Upper lobe of right lung (tissue), 1 donor: ENCODE data around the gene IFT25. TPM values are rescaled to one million over a fixed set of nuclear protein-coding genes. Genes with fewer than 3 reads are reported as not detected.
A peak's percentile ranks its signal among the peaks of the same experiment; 100 is the strongest.
"Not testable (repeated sequence)": the region's sequence is repeated elsewhere in the genome, so short reads cannot be mapped to it uniquely, and the experiment has no call there.

Source experiments
- ATAC-seq: fragments of 200-7000 bp; cut with Tn5 transposase; one replicate; pipeline ENCODE4 v1.9.1; 2020; ENCODE audit warnings: mild to moderate bottlenecking, moderate library complexity
- DNase-seq: peaks from one replicate; pipeline ENCODE4 v3.0.0-alpha.2; 2020
- H3K27ac ChIP-seq: fragments of 200-600 bp; one replicate; pipeline ENCODE4 v1.8.0; 2022
- H3K27me3 ChIP-seq: fragments of 200-600 bp; one replicate; pipeline ENCODE4 v1.8.0; 2022; ENCODE audit warnings: mild to moderate bottlenecking
- H3K36me3 ChIP-seq: fragments of 200-600 bp; one replicate; pipeline ENCODE4 v1.8.0; 2022
- H3K4me1 ChIP-seq: fragments of 200-600 bp; one replicate; pipeline ENCODE4 v1.8.0; 2022
- H3K4me3 ChIP-seq: fragments of 200-600 bp; one replicate; pipeline ENCODE4 v1.8.0; 2022; ENCODE audit warnings: mild to moderate bottlenecking
- H3K9me3 ChIP-seq: fragments of 200-600 bp; one replicate; pipeline ENCODE4 v1.8.0; 2022
- CTCF ChIP-seq: fragments of 200-600 bp; IDR thresholded peaks from one replicate; pipeline ENCODE4 v1.8.0; 2022; ENCODE audit warnings: antibody characterized with exemption
- intact Hi-C: fragments of 100-400 bp; cut with DNase I; formaldehyde crosslinking; loops from one replicate; pipeline ENCODE4 v1.11.0; 2022
- total RNA-seq: library from RNA; stranded (reverse); fragmentation: NEBNext Ultra II Directional; extraction: Animal tissue kit (Norgen Biotek cat#: 25700); gene quantifications from one replicate; pipeline ENCODE4 v1.2.1, GENCODE V29; 2021
- donor health status: DM: no; HTN: yes; CAD: no; lungs with severe emphysema.

IFT25 gene
- total RNA-seq, 1 donor from 2014 or later = 16.8 TPM

GRCh38 chr1:53889304-53890298, 55.9 kb downstream of the IFT25 start, which contains the start of gene YIPF1:
Gene YIPF1 (minus strand): TSS chr1:53889797. CDS start chr1:53888937, 860 bp downstream.
- ATAC-seq (peak; percentile 98), DNase-seq (peak; percentile 94)
- intact Hi-C loops = no loop called here
- H3K9me3 ChIP-seq = no peaks in the 10 kb centered on the region
- no peak for TF ChIP-seq CTCF
- peaks cover 24% of the 10 kb centered on the region for H3K36me3 ChIP-seq
- H3K27ac ChIP-seq = peak within 1 kb of the TSS; percentile 86
- peak within 1 kb of the TSS; percentile 99 for H3K4me3 ChIP-seq
- H3K27me3 ChIP-seq = no peaks in the 10 kb centered on the region
- H3K4me1 ChIP-seq = peaks cover 17% of the 10 kb centered on the region

- peak overlapping the region; percentile 86 for H3K27ac ChIP-seq
- H3K27me3 ChIP-seq = no peaks in the 10 kb centered on the region
- H3K36me3 ChIP-seq = peaks cover 30% of the 10 kb centered on the region
- TF ChIP-seq CTCF = no peak
- peaks cover 17% of the 10 kb centered on the region for H3K4me1 ChIP-seq
- intact Hi-C loops = no loop called here
- ATAC-seq (no peak), DNase-seq (no peak)
- peak overlapping the region; percentile 99 for H3K4me3 ChIP-seq
- no peaks in the 10 kb centered on the region for H3K9me3 ChIP-seq
Observed at GRCh38 chr1:53888681-53889080, 56.8 kb downstream of the IFT25 start.

GRCh38 chr1:53883600-53883999, 61.9 kb downstream of the IFT25 start:
- H3K27me3 ChIP-seq, ATAC-seq, H3K9me3 ChIP-seq, H3K4me3 ChIP-seq, H3K27ac ChIP-seq, intact Hi-C loops, DNase-seq, H3K4me1 ChIP-seq: not testable (repeated sequence)
- peaks cover 61% of the 10 kb centered on the region for H3K36me3 ChIP-seq

GRCh38 chr1:53881853-53882252, 63.6 kb downstream of the IFT25 start:
- H3K4me3 ChIP-seq, H3K4me1 ChIP-seq, H3K27ac ChIP-seq, H3K9me3 ChIP-seq, H3K27me3 ChIP-seq, intact Hi-C loops, ATAC-seq, DNase-seq: not testable (repeated sequence)
- H3K36me3 ChIP-seq = peaks cover 65% of the 10 kb centered on the region

- Histone ChIP-seq H3K9me3 (no peaks in the 10 kb centered on the region), H3K4me1 (no peaks in the 10 kb centered on the region), H3K27me3 (no peaks in the 10 kb centered on the region), H3K36me3 (peaks cover 66% of the 10 kb centered on the region), H3K4me3 (no peak overlapping the region), H3K27ac (no peak overlapping the region)
- ATAC-seq = peak; percentile 31
- peak; percentile 60 for TF ChIP-seq CTCF
- intact Hi-C loops = no loop called here
- no peak for DNase-seq
Observed at GRCh38 chr1:53878492-53879105, 66.9 kb downstream of the IFT25 start.

GRCh38 chr1:53875150-53875549, 70.3 kb downstream of the IFT25 start:
- ATAC-seq, H3K4me1 ChIP-seq, H3K9me3 ChIP-seq, DNase-seq, H3K27ac ChIP-seq, H3K4me3 ChIP-seq, H3K27me3 ChIP-seq, intact Hi-C loops: not testable (repeated sequence)
- peaks cover 76% of the 10 kb centered on the region for H3K36me3 ChIP-seq
